ENCODE measurements around the gene TMEM151B.

DNA sequence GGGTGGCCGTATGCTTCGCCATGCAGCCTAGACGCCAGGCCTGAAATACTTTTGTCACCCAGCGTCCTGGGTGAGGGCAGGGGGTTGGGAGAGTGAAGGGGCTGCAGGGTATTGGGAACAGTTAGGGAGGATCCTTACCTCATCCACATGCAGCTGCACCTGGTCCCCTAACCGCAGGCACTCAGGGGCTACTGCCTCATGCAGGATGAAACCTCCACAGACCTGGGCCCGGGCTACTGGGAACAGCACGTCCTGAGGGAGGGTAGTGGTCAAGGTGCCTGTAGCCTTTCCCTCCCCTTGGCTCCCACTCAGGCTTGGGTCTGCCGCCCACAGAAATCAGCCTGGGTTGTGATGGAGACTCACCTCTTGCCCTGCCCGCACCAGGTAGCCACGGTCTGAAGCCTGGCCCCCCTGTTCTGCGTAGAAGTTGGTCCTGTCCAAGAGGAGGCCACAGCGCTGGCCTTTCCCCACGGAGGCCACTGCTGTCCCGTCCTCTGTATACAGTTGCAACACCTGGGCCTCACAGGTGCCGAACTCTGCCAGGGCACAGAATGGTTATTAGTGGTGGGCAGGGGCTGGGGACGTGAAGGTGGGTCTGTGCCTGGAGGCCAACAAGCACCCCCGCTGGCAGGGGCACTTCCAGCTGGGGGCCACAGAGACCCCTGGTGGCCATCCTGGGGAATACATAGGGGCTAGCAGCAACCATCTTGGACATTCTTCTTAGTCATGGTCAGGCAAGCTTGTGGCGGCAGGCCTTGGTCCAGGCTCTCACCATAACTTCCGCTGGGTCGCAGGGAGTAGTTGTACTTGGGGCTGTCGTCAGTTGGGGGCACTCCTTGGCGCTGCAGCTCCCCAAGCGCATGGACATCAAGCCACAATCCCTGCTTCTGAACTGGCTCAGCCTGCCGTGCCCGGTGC is 34.3 kb downstream of the TMEM151B start:
- TF ChIP-seq, protein P1, sequence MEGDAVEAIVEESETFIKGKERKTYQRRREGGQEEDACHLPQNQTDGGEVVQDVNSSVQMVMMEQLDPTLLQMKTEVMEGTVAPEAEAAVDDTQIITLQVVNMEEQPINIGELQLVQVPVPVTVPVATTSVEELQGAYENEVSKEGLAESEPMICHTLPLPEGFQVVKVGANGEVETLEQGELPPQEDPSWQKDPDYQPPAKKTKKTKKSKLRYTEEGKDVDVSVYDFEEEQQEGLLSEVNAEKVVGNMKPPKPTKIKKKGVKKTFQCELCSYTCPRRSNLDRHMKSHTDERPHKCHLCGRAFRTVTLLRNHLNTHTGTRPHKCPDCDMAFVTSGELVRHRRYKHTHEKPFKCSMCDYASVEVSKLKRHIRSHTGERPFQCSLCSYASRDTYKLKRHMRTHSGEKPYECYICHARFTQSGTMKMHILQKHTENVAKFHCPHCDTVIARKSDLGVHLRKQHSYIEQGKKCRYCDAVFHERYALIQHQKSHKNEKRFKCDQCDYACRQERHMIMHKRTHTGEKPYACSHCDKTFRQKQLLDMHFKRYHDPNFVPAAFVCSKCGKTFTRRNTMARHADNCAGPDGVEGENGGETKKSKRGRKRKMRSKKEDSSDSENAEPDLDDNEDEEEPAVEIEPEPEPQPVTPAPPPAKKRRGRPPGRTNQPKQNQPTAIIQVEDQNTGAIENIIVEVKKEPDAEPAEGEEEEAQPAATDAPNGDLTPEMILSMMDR (IDR thresholded peaks at IDR 0.05): peak in 3 of 4 experiments; percentile 59 to 81 (median 64)
- no peak for TF ChIP-seq POLR2A (IDR thresholded peaks at IDR 0.05)
